Measurements from ENCODE around the gene KAT5.
"Not testable (repeated sequence)": the region's sequence is repeated elsewhere in the genome, so short reads cannot be mapped to it uniquely, and the experiment has no call there.

The KAT5 gene

GRCh38 chr11:65680192-65680743 lies 31.8 kb upstream of the KAT5 start:
- H3K4me1 Mint-ChIP-seq, result no peaks in the 10 kb centered on the region
- no peak for DNase-seq
- H3K9me3 Mint-ChIP-seq, result no peaks in the 10 kb centered on the region
- H3K4me3 Mint-ChIP-seq, result no peak overlapping the region
- TF ChIP-seq CTCF (IDR thresholded peaks at IDR 0.05), result no peak
- H3K27me3 Mint-ChIP-seq (ENCODE audit: low read depth, poor library complexity), result peaks cover 53% of the 10 kb centered on the region
- no peaks in the 10 kb centered on the region for H3K36me3 Mint-ChIP-seq (ENCODE audit: low read depth)
- H3K27ac Mint-ChIP-seq, result no peak overlapping the region

DNA sequence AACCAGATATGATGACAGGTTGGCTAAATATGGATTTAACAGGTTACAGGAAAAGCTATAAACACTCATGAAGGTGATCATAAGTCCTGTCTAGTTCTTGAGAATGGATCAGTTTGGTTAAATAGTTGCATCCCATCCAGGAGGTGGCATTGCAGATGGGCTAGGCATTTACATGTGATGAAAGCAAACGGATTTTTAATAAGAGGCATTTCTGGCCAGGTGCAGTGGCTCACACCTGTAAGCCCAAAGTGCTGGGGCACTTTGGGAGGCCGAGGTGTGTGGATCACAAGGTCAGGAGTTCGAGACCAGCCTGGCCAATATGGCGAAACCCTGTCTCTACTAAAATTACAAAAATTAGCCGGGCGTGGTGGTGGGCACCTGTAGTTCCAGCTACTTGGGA lies 28.6 kb upstream of the KAT5 start:
- H3K4me1 Mint-ChIP-seq; DNase-seq; H3K36me3 Mint-ChIP-seq (ENCODE audit: low read depth); H3K27ac Mint-ChIP-seq; H3K4me3 Mint-ChIP-seq; H3K9me3 Mint-ChIP-seq: not testable (repeated sequence)
- peaks cover 50% of the 10 kb centered on the region for H3K27me3 Mint-ChIP-seq (ENCODE audit: low read depth, poor library complexity)

GRCh38 chr11:65685981-65686380 lies 26.1 kb upstream of the KAT5 start:
- no peak overlapping the region for H3K27ac Mint-ChIP-seq
- no peak for DNase-seq
- no peak for TF ChIP-seq CTCF (IDR thresholded peaks at IDR 0.05)
- H3K9me3 Mint-ChIP-seq, result peaks cover 6% of the 10 kb centered on the region
- no peaks in the 10 kb centered on the region for H3K36me3 Mint-ChIP-seq (ENCODE audit: low read depth)
- peaks cover 43% of the 10 kb centered on the region for H3K27me3 Mint-ChIP-seq (ENCODE audit: low read depth, poor library complexity)
- no peaks in the 10 kb centered on the region for H3K4me1 Mint-ChIP-seq
- H3K4me3 Mint-ChIP-seq, result no peak overlapping the region

DNA sequence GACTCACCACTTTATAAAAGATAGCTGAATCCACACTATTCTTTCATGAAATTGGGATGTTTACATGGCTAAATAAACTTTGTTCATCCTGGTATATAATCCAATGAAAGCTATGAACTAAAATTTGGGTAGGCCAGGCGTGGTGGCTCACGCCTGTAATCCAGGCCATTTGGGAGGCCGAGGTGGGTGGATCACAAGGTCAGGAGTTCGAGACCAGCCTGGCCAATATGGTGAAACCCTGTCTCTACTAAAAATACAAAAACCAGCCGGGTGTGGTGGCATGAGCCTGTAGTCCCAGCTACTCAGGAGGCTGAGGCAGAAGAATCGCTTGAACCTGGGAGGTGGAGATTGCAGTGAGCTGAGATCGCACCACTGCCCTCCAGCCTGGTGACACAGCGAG lies 20.2 kb upstream of the KAT5 start:
- H3K27ac Mint-ChIP-seq; H3K9me3 Mint-ChIP-seq; H3K36me3 Mint-ChIP-seq (ENCODE audit: low read depth); DNase-seq; H3K4me3 Mint-ChIP-seq; H3K4me1 Mint-ChIP-seq: not testable (repeated sequence)
- H3K27me3 Mint-ChIP-seq (ENCODE audit: low read depth, poor library complexity), result peaks cover 26% of the 10 kb centered on the region

GRCh38 chr11:65692367-65692766 lies 19.7 kb upstream of the KAT5 start:
- Mint-ChIP-seq H3K27ac (no peak overlapping the region), H3K27me3 (ENCODE audit: low read depth, poor library complexity) (peaks cover 26% of the 10 kb centered on the region), H3K4me3 (no peak overlapping the region), H3K4me1 (no peaks in the 10 kb centered on the region), H3K36me3 (ENCODE audit: low read depth) (no peaks in the 10 kb centered on the region), H3K9me3 (peaks cover 6% of the 10 kb centered on the region)
- no peak for TF ChIP-seq CTCF (IDR thresholded peaks at IDR 0.05)
- no peak for DNase-seq

DNA sequence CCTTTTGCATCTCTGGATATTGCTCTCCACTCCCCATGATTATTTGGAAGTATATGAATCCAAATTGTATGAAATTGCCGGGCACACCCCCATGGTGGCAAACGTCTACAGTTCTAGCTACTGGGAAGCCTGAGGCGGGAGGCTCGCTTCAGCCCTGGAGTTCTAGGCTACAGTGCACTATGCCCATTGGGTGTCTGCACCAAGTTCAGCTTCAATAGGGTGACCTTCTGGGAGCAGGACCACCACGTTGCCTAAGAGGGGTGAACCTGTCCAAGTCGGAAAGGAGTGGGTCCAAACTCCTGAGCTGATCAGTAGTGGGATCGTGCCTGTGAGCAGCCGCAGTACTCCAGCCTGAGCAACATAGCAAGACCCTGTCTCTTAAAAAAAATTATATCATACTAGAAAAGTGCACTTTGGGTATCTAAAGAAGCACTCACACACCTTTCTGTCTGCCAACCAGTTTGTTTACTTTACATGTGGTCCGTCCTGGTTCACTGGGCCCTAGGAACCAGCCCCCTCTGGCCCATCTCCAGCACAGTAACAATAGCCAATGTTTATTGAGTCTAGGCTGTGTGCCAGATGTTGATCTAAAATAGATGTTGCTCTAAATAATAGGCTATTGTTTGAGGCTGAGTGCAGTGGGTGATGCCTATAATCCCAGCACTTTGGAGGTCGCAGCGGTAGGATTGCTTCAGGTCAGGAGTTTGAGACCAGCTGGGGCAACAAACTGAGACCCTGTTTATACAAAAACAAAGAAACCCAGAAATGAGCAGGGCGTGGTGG lies 16.4 kb upstream of the KAT5 start:
- Mint-ChIP-seq H3K9me3 (peaks cover 15% of the 10 kb centered on the region), H3K27me3 (ENCODE audit: low read depth, poor library complexity) (peaks cover 40% of the 10 kb centered on the region), H3K4me1 (no peaks in the 10 kb centered on the region), H3K36me3 (ENCODE audit: low read depth) (no peaks in the 10 kb centered on the region), H3K4me3 (no peak overlapping the region), H3K27ac (no peak overlapping the region)
- no peak for TF ChIP-seq CTCF (IDR thresholded peaks at IDR 0.05)
- no peak for DNase-seq
